ENCODE measurements around the gene ECT2L.

DNA sequence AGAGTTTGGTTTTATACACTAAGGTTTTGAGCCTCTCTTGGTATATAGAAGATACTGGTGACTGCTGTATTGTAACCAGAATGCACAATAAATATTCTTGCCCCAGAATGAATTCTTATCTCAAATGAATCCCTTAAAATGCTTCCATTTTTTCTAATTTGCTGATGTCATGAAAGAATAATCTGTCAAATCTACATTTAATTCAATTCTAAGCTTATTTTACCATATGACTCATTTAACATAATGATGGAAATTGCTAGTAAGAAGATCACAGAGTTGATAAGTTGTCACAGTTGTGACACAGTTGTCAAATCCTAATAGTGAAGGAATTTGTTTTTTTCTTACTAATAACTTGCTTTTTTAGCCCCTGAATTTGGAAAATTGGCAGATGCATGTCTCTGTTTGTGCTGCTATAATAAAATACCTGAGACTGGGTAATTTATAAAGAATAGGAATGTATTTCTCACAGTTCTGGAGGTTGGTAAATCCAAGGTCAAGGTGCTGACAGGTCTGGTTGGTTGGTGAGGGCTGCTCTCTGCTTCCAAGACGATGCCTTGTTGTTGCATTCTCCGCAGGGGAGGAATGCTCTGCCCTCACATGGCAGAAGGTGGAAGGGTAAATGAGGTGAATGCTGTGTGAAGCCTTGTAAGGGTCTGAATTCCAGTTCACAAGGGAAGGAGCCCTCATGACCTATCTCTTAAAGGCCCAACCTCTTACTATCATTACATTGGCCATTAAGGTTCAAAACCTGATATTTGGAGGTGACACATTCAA, 4.7 kb downstream of the ECT2L start:
- no peak for TF ChIP-seq ZIK1 (CRISPR knock-in tag; IDR thresholded peaks at IDR 0.05; ENCODE audit: borderline replicate concordance, low read depth)
- TF ChIP-seq DPF2 (CRISPR knock-in tag; IDR thresholded peaks at IDR 0.05; ENCODE audit: borderline replicate concordance, low read depth), result no peak
- TF ChIP-seq ZNF670 (CRISPR knock-in tag; IDR thresholded peaks at IDR 0.05; ENCODE audit: borderline replicate concordance), result no peak
- TF ChIP-seq, protein P1, sequence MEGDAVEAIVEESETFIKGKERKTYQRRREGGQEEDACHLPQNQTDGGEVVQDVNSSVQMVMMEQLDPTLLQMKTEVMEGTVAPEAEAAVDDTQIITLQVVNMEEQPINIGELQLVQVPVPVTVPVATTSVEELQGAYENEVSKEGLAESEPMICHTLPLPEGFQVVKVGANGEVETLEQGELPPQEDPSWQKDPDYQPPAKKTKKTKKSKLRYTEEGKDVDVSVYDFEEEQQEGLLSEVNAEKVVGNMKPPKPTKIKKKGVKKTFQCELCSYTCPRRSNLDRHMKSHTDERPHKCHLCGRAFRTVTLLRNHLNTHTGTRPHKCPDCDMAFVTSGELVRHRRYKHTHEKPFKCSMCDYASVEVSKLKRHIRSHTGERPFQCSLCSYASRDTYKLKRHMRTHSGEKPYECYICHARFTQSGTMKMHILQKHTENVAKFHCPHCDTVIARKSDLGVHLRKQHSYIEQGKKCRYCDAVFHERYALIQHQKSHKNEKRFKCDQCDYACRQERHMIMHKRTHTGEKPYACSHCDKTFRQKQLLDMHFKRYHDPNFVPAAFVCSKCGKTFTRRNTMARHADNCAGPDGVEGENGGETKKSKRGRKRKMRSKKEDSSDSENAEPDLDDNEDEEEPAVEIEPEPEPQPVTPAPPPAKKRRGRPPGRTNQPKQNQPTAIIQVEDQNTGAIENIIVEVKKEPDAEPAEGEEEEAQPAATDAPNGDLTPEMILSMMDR (CRISPR knock-in tag; IDR thresholded peaks at IDR 0.05), result peak; percentile 28; the same call in 1 of the 2 replicates
- TF ChIP-seq, protein P2, sequence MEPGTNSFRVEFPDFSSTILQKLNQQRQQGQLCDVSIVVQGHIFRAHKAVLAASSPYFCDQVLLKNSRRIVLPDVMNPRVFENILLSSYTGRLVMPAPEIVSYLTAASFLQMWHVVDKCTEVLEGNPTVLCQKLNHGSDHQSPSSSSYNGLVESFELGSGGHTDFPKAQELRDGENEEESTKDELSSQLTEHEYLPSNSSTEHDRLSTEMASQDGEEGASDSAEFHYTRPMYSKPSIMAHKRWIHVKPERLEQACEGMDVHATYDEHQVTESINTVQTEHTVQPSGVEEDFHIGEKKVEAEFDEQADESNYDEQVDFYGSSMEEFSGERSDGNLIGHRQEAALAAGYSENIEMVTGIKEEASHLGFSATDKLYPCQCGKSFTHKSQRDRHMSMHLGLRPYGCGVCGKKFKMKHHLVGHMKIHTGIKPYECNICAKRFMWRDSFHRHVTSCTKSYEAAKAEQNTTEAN (CRISPR knock-in tag; conservative IDR thresholded peaks at IDR 0.05), result no peak
- TF ChIP-seq ZFX (CRISPR knock-in tag; IDR thresholded peaks at IDR 0.05; ENCODE audit: low read depth), result no peak
- TF ChIP-seq PHB2 (IDR thresholded peaks at IDR 0.05; ENCODE audit: partially characterized antibody), result no peak
- no peak for TF ChIP-seq MXI1 (IDR thresholded peaks at IDR 0.05; ENCODE audit: borderline replicate concordance, low read depth, low read length)
- TF ChIP-seq ZNF274 (CRISPR knock-in tag; IDR thresholded peaks at IDR 0.05), result no peak
- TF ChIP-seq REXO4 (CRISPR knock-in tag; IDR thresholded peaks at IDR 0.05; ENCODE audit: borderline replicate concordance), result no peak
- TF ChIP-seq POLR2A (IDR thresholded peaks at IDR 0.05; ENCODE audit: insufficient read depth in 1 of 2, low read depth in 2 of 2, low read length in 2 of 2), result no peak
